Trophoblast cell (in vitro differentiated cells and primary cell): ENCODE data around the gene FAM90A1.
"Not testable (repeated sequence)": the region's sequence is repeated elsewhere in the genome, so short reads cannot be mapped to it uniquely, and the experiment has no call there.

Experiments
- DNase-seq, 2 donors: peaks; one replicate each; pipeline ENCODE4 v3.0.0-alpha.2; 2016
- H2AFZ ChIP-seq: 2 replicates; pipeline ENCODE4 v1.6.1; 2013; ENCODE audit warnings: low read length, moderate library complexity, mild to moderate bottlenecking; ENCODE audit not compliant: insufficient read depth, poor library complexity
- H2AK5ac ChIP-seq: 2 replicates; pipeline ENCODE4 v1.6.1; 2013; ENCODE audit warnings: mild to moderate bottlenecking, low read length
- H2BK120ac ChIP-seq: 2 replicates; pipeline ENCODE4 v1.6.1; 2013; ENCODE audit warnings: low read length, mild to moderate bottlenecking, moderate library complexity; ENCODE audit not compliant: insufficient read depth, poor library complexity
- H2BK12ac ChIP-seq: 2 replicates; pipeline ENCODE4 v1.6.1; 2013; ENCODE audit warnings: mild to moderate bottlenecking, low read length, moderate library complexity
- H2BK5ac ChIP-seq: 2 replicates; pipeline ENCODE4 v1.6.1; 2013; ENCODE audit warnings: low read length, low read depth, moderate library complexity, mild to moderate bottlenecking; ENCODE audit not compliant: poor library complexity
- H3K14ac ChIP-seq: 2 replicates; pipeline ENCODE4 v1.6.1; 2013; ENCODE audit warnings: mild to moderate bottlenecking, low read length
- H3K18ac ChIP-seq: 2 replicates; pipeline ENCODE4 v1.6.1; 2013; ENCODE audit warnings: mild to moderate bottlenecking, low read length
- H3K23ac ChIP-seq: 2 replicates; pipeline ENCODE4 v1.6.1; 2013; ENCODE audit warnings: low read length
- H3K27ac ChIP-seq: 2 replicates; pipeline ENCODE4 v1.5.1; 2013; ENCODE audit warnings: low read depth, mild to moderate bottlenecking, inconsistent platforms, low read length, moderate library complexity
- H3K27me3 ChIP-seq: 2 replicates; pipeline ENCODE4 v1.6.1; 2013; ENCODE audit warnings: inconsistent platforms, mild to moderate bottlenecking, low read length, moderate library complexity; ENCODE audit not compliant: insufficient read depth
- H3K36me3 ChIP-seq, 2 experiments: 1 replicate in 1 of 2; 2 replicates in 1 of 2; pipeline ENCODE4 v1.6.1; 2013; ENCODE audit warnings: low read length in 2 of 2, mild to moderate bottlenecking in 2 of 2, moderate library complexity in 1 of 2; ENCODE audit not compliant: insufficient read depth in 2 of 2, control insufficient read depth in 1 of 2
- H3K4ac ChIP-seq: 2 replicates; pipeline ENCODE4 v1.6.1; 2013; ENCODE audit warnings: low read depth, mild to moderate bottlenecking, low read length, moderate library complexity
- H3K4me1 ChIP-seq, 2 experiments: 1 replicate in 1 of 2; 2 replicates in 1 of 2; pipeline ENCODE4 v1.6.1; 2013; ENCODE audit warnings: low read length in 2 of 2, mild to moderate bottlenecking in 2 of 2, moderate library complexity in 1 of 2; ENCODE audit not compliant: insufficient read depth in 2 of 2, control insufficient read depth in 1 of 2
- H3K4me2 ChIP-seq: 2 replicates; pipeline ENCODE4 v1.6.1; 2013; ENCODE audit warnings: inconsistent platforms, mild to moderate bottlenecking, low read length, moderate library complexity
- H3K4me3 ChIP-seq: 2 replicates; pipeline ENCODE4 v1.5.1; 2013; ENCODE audit warnings: mild to moderate bottlenecking, low read depth, low read length, inconsistent platforms
- H3K79me1 ChIP-seq: one replicate; pipeline ENCODE4 v1.6.1; 2013; ENCODE audit warnings: low read length
- H3K79me2 ChIP-seq: 2 replicates; pipeline ENCODE4 v1.6.1; 2013; ENCODE audit warnings: low read length, mild to moderate bottlenecking; ENCODE audit not compliant: control insufficient read depth, insufficient read depth, poor library complexity
- H3K9ac ChIP-seq: 2 replicates; pipeline ENCODE4 v1.6.1; 2013; ENCODE audit warnings: mild to moderate bottlenecking, low read length
- H3K9me3 ChIP-seq: 2 replicates; pipeline ENCODE4 v1.6.1; 2013; ENCODE audit warnings: low read depth, mild to moderate bottlenecking, control low read depth, inconsistent platforms, low read length; ENCODE audit not compliant: insufficient read depth
- H4K12ac ChIP-seq: 2 replicates; pipeline ENCODE4 v1.6.1; 2013; ENCODE audit warnings: low read depth, mild to moderate bottlenecking, low read length, moderate library complexity
- H4K8ac ChIP-seq: 2 replicates; pipeline ENCODE4 v1.6.1; 2013; ENCODE audit warnings: low read depth, mild to moderate bottlenecking, low read length, moderate library complexity
- H4K91ac ChIP-seq: one replicate; pipeline ENCODE4 v1.6.1; 2013; ENCODE audit warnings: low read depth, mild to moderate bottlenecking, low read length, moderate library complexity
- WGBS: extraction: QIAGEN DNeasy Blood & Tissue Kit; methylation state at CpG from one replicate; pipeline ENCODE4 v1.1.7; 2013; ENCODE audit warnings: missing lambda C conversion rate; ENCODE audit not compliant: insufficient read length, insufficient coverage; ENCODE audit errors: extremely low coverage; 5-methylcytosine and 5-hydroxymethylcytosine counted together

FAM90A1 gene

DNA sequence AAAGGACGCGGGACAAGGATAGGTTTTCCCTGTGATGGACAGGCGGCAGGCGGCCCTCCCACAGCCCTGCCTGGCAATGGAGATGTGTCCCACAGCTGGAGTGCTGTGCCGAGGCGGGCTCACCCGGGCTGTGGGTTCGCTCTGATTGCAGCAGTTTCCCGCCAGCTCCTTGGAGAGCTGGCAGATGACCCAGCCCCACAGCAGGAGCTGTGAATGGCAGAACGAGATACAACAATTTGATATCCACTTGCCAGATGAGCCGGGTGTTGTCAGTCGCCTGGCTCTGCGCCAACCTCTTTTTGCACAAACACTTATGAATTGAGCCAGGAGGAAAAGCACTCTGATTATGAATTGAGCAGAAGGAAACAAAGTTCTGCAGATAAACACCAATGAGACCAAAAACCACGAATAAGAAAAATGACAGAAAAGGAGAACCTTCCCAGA lies 33.7 kb upstream of the FAM90A1 start:
- no CpG with 5 or more reads among the region's 14 CpGs for WGBS

DNA sequence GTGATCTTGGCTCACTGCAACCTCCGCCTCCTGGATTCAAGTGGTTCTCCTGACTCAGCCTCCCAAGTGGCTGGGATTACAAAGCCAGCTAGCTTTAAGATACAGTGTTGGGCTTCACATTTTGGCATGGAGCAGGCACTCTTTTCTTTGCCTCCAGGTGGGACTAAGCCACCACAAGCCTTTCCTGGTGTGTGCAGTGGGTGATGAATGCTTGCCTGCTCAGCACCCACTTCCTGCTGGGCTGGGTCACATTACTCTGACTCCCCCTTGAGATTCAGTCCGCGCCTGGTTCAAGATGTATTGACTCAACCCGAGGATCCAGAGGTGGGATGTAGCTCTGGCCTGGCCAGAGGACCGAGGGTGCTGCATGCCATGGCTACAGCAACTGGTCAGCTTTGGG lies 28.9 kb upstream of the FAM90A1 start:
- H2BK12ac ChIP-seq, H3K79me2 ChIP-seq: not testable (repeated sequence)

More for the DNA sequence above, 33.7 kb upstream of the FAM90A1 start:
- H3K27me3 ChIP-seq, H3K14ac ChIP-seq, H3K4me2 ChIP-seq, DNase-seq, H3K36me3 ChIP-seq, H3K9ac ChIP-seq, H4K12ac ChIP-seq, H3K4me3 ChIP-seq, H2BK12ac ChIP-seq, H2AFZ ChIP-seq, H2BK120ac ChIP-seq, H4K91ac ChIP-seq, H3K4ac ChIP-seq, H3K9me3 ChIP-seq, H3K4me1 ChIP-seq, H3K79me2 ChIP-seq, H2BK5ac ChIP-seq, H3K18ac ChIP-seq, H3K79me1 ChIP-seq, H4K8ac ChIP-seq, H2AK5ac ChIP-seq, H3K23ac ChIP-seq, H3K27ac ChIP-seq: not testable (repeated sequence)

GRCh38 chr12:8254705-8255104 lies 27.3 kb upstream of the FAM90A1 start:
- H3K4me1 ChIP-seq, H4K12ac ChIP-seq, H3K23ac ChIP-seq, H3K4me3 ChIP-seq, H3K27ac ChIP-seq, H2BK120ac ChIP-seq, H3K14ac ChIP-seq, H3K27me3 ChIP-seq, H3K36me3 ChIP-seq, DNase-seq, H2AFZ ChIP-seq, H2BK5ac ChIP-seq, H3K9me3 ChIP-seq, H2BK12ac ChIP-seq, H4K8ac ChIP-seq, H2AK5ac ChIP-seq, H3K79me2 ChIP-seq, H3K9ac ChIP-seq, H3K4me2 ChIP-seq, H3K4ac ChIP-seq, H3K79me1 ChIP-seq, H3K18ac ChIP-seq, H4K91ac ChIP-seq: not testable (repeated sequence)
- no CpG with 5 or more reads among the region's 9 CpGs for WGBS

More for the DNA sequence above, 28.9 kb upstream of the FAM90A1 start:
- H3K9ac ChIP-seq, H4K8ac ChIP-seq, DNase-seq, H2AFZ ChIP-seq, H2BK120ac ChIP-seq, H3K18ac ChIP-seq, H3K79me1 ChIP-seq, H3K4me2 ChIP-seq, H3K4ac ChIP-seq, H3K27ac ChIP-seq, H2AK5ac ChIP-seq, H3K27me3 ChIP-seq, H3K23ac ChIP-seq, H3K9me3 ChIP-seq, H3K36me3 ChIP-seq, H4K91ac ChIP-seq, H3K14ac ChIP-seq, H2BK5ac ChIP-seq, H3K4me3 ChIP-seq, H3K4me1 ChIP-seq, H4K12ac ChIP-seq: not testable (repeated sequence)
- no CpG with 5 or more reads among the region's 5 CpGs for WGBS

GRCh38 chr12:8252056-8252818 lies 24.8 kb upstream of the FAM90A1 start:
- not testable (repeated sequence) for H4K8ac ChIP-seq, H3K23ac ChIP-seq, H3K27me3 ChIP-seq, DNase-seq, H3K36me3 ChIP-seq, H3K4me1 ChIP-seq, H3K4me3 ChIP-seq, H3K79me1 ChIP-seq, H3K27ac ChIP-seq, H3K79me2 ChIP-seq, H3K9ac ChIP-seq, H2BK5ac ChIP-seq, H3K9me3 ChIP-seq, H2AFZ ChIP-seq, H2BK120ac ChIP-seq, H3K18ac ChIP-seq, H3K14ac ChIP-seq, H4K91ac ChIP-seq, H4K12ac ChIP-seq, H2BK12ac ChIP-seq, H2AK5ac ChIP-seq, H3K4me2 ChIP-seq, H3K4ac ChIP-seq
- no CpG with 5 or more reads among the region's 29 CpGs for WGBS
